GM13977 (cell line): ENCODE measurements around the gene TMEM150A.

Source experiments
- DNase-seq: peaks from one replicate; pipeline ENCODE4 v3.0.0; 2012; ENCODE audit warnings: low spot score
- in situ Hi-C: fragments of 300-500 bp; cut with MboI; formaldehyde crosslinking; loops from one replicate; pipeline ENCODE4 v1.12.0; 2022; ENCODE audit warnings: low sequenced_read_pairs, low pct_unique_long_range_greater_than_20kb, mixed read lengths, inconsistent platforms; ENCODE audit not compliant: unreplicated experiment
- TF ChIP-seq, protein P1 (sequence below): IDR thresholded peaks from 2 replicates; pipeline ENCODE4 v1.5.1; 2012; ENCODE audit warnings: mild to moderate bottlenecking, control low read depth; ENCODE audit not compliant: insufficient read depth; ENCODE audit errors: extremely low read depth, missing control alignments

Gene TMEM150A

DNA sequence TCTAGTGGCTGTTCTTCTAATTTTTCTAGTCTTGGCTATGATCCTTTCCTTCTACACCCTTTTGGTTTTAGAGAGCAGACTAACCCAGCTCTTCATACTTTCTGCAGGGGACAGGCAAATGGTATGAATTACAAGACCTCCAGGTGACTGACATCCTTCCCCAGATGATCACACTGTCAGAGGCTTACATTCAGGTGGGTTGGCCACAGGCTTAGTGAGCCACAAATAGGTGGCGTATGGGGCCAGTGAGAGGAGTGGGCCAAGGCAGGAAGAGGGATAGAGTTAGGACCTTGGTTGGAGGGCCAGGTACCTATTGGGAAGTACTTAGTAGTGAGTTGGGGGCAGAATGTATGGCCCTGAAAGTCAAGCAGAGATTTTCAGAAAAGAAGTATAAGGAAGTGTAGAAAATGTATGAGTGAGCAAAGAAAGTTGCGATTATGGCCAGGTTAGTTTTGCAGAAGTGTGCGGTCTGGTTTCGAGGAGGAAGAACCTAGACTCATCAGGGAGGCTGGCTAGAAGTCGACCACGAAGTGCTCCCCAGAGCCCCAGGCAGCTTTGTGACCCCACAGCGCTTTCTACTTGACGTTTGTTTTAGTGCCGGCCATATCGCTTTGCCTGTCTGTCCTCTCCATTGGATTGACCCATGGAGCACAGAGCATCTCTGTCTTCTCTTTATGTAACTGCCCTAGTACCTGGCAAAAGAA, 45.5 kb upstream of the TMEM150A start:
- in situ Hi-C loops, result no loop called here

DNA sequence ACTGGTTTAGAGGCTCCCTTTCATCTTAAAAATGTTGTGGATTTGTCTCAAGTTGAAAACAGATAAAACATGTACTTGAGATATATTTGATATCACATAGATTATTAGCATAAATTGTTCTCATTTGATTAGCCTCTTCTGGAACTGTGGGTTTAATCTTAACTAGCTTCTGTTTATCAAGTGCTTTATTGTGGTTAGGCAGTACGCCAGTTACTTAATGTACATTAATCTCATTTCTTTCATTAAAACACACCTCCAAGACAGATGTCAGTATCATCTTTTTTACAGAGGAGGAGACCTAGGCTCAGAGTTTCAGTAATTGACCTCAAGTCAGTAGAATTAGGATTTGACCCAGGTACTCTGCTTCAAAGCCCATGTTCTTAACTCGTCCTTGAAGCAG, 43.7 kb upstream of the TMEM150A start:
- TF ChIP-seq, protein P1, sequence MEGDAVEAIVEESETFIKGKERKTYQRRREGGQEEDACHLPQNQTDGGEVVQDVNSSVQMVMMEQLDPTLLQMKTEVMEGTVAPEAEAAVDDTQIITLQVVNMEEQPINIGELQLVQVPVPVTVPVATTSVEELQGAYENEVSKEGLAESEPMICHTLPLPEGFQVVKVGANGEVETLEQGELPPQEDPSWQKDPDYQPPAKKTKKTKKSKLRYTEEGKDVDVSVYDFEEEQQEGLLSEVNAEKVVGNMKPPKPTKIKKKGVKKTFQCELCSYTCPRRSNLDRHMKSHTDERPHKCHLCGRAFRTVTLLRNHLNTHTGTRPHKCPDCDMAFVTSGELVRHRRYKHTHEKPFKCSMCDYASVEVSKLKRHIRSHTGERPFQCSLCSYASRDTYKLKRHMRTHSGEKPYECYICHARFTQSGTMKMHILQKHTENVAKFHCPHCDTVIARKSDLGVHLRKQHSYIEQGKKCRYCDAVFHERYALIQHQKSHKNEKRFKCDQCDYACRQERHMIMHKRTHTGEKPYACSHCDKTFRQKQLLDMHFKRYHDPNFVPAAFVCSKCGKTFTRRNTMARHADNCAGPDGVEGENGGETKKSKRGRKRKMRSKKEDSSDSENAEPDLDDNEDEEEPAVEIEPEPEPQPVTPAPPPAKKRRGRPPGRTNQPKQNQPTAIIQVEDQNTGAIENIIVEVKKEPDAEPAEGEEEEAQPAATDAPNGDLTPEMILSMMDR, result no peak
- DNase-seq, result no peak
- in situ Hi-C loops, result no loop called here

More for the DNA sequence above, 45.5 kb upstream of the TMEM150A start:
- DNase-seq, result no peak
- TF ChIP-seq, protein P1, result no peak

DNA sequence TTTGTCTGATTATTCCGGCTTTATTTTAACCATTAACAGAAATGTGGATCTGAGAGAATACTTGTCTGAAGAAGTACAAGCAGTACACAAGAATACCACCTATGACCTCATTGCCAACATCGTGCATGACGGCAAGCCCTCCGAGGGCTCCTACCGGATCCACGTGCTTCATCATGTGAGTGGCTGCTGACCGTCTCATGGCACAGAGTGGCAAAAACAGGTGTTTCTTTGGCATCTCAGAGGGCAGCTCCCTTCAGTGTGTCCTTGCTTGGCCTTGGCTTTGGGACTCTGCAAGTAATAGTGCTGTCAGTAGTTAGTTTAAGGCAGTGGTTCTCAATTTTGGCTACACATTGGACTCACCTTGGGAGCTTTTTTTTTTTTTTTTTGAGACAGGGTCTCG, 42.4 kb upstream of the TMEM150A start:
- in situ Hi-C loops, result no loop called here
- TF ChIP-seq, protein P1, result no peak
- DNase-seq, result no peak

DNA sequence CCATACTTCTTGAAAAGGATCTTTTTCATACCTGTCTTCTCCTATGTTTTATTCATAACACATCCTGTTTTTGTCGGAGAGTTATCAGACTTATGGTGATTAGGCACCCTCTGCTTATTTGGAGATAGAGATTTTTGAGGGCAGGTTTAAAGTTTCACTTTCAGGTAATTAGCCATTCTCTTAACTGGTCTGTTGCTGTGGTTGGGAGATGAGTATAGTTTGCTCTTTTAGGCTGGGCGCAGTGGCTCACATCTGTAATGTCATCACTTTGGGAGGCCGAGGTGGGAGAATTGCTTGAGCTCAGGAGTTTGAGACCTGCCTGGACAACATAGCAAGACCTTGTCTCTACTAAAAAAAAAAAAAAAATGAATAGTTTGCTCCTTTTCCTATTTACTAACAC, 40.2 kb upstream of the TMEM150A start:
- TF ChIP-seq, protein P1, result no peak
- no peak for DNase-seq
- in situ Hi-C loops, result no loop called here

DNA sequence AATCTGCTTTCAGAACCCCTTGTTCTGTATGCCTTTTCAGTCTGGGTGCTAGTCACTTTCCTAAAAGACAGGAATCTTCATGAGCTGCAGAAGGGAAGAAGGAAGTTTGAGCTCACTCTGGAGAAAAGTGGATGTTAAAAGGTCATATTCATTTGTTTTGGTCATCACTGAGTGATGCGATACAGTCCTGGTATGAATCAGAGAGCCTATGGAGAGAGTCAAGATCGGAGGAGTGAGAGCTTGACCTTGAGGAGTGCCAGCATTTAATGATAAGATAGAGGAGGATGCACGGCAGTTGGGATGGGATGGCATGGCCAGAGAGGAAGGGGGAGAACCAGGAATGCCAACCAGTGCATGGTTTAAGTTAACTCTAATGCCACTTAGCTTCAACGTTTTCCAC, 33.1 kb upstream of the TMEM150A start:
- TF ChIP-seq, protein P1, result no peak
- no peak for DNase-seq
- in situ Hi-C loops, result no loop called here

DNA sequence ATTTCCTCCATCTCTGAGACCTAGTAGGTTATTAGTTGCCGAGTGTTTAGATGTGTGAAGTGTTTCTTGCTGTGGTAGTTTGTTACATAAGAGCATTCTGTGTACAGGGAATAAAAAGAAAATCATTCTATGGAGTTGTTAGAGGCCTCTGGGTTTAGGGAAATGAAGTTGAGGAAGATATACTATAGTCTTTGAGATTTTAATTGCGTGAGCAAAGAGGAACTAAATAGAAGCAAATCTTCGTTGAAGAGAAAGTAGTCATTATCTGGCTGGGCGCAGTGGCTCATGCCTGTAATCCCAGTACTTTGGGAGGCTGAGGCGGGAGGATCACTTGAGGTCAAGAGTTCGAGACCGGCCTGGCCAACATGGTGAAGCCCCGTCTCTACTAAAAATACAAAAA, 32.5 kb upstream of the TMEM150A start:
- TF ChIP-seq, protein P1, result no peak
- in situ Hi-C loops, result no loop called here
- DNase-seq, result no peak
